ENCODE data around the gene FGG.

- no peak for TF ChIP-seq CTCF (IDR thresholded peaks at IDR 0.05)
- no peak for TF ChIP-seq EZH2 (IDR thresholded peaks at IDR 0.05; ENCODE audit: borderline replicate concordance, insufficient read depth, low read depth, low read length, poor library complexity, severe bottlenecking)
These were observed 31.0 kb upstream of the FGG start for GRCh38 chr4:154643493-154643892.

Data from B cell (primary cell).